ENCODE results near the gene EVI5. TPM values are rescaled to one million over a fixed set of nuclear protein-coding genes. Genes with fewer than 3 reads are reported as not detected.

EVI5 gene
- total RNA-seq, 1 donor from 2014 or later: 13.7 TPM

- TF ChIP-seq EZH2phosphoT487 (IDR thresholded peaks at IDR 0.05): no peak
- no peak for TF ChIP-seq CTCF (IDR thresholded peaks at IDR 0.05)
- TF ChIP-seq EZH2 (IDR thresholded peaks at IDR 0.05): no peak
- Histone ChIP-seq H3K4me2 (no peak overlapping the region), H3K79me2 (ENCODE audit: low read depth) (peaks cover 43% of the 10 kb centered on the region), H3K4me3 (no peak overlapping the region), H3K9ac (no peak overlapping the region), H3F3A (ENCODE audit: low read depth) (no peaks in the 10 kb centered on the region), H3K4me1 (no peaks in the 10 kb centered on the region), H3K27ac (no peak overlapping the region), H3K27me3 (no peaks in the 10 kb centered on the region), H3K36me3 (no peaks in the 10 kb centered on the region), H4K20me1 (ENCODE audit: low read depth) (peaks cover 6% of the 10 kb centered on the region), H2AFZ (replicated peaks) (no peak overlapping the region), H3K9me3 (ENCODE audit: low read depth) (no peaks in the 10 kb centered on the region)
- Mint-ChIP-seq H3K36me3 (peaks cover 12% of the 10 kb centered on the region), H3K27ac (no peak overlapping the region), H3K9me3 (peaks cover 14% of the 10 kb centered on the region), H3K4me3 (no peak overlapping the region), H3K27me3 (ENCODE audit: insufficient read depth, low read depth) (no peaks in the 10 kb centered on the region), H3K4me1 (no peaks in the 10 kb centered on the region)
- no peak for DNase-seq (ENCODE audit: low spot score)
These were observed 16.6 kb downstream of the EVI5 start for GRCh38 chr1:92768296-92768695.

- peaks cover 6% of the 10 kb centered on the region for H3K9me3 Mint-ChIP-seq
- peaks cover 31% of the 10 kb centered on the region for H3K79me2 ChIP-seq (ENCODE audit: low read depth)
- H3K4me2 ChIP-seq: no peak overlapping the region
- H3K36me3 ChIP-seq: no peaks in the 10 kb centered on the region
- no peak overlapping the region for H3K27ac Mint-ChIP-seq
- H3K9me3 ChIP-seq (ENCODE audit: low read depth): no peaks in the 10 kb centered on the region
- no peaks in the 10 kb centered on the region for H3F3A ChIP-seq (ENCODE audit: low read depth)
- H3K4me3 ChIP-seq: no peak overlapping the region
- no peak overlapping the region for H3K27ac ChIP-seq
- no peaks in the 10 kb centered on the region for H3K27me3 ChIP-seq
- no peaks in the 10 kb centered on the region for H3K4me1 ChIP-seq
- H3K27me3 Mint-ChIP-seq (ENCODE audit: insufficient read depth, low read depth): no peaks in the 10 kb centered on the region
- H2AFZ ChIP-seq (replicated peaks): no peak overlapping the region
- no peak for TF ChIP-seq EZH2phosphoT487 (IDR thresholded peaks at IDR 0.05)
- H3K36me3 Mint-ChIP-seq: peaks cover 4% of the 10 kb centered on the region
- no peak overlapping the region for H3K4me3 Mint-ChIP-seq
- H4K20me1 ChIP-seq (ENCODE audit: low read depth): peaks cover 6% of the 10 kb centered on the region
- DNase-seq (ENCODE audit: low spot score): no peak
- H3K9ac ChIP-seq: no peak overlapping the region
- H3K4me1 Mint-ChIP-seq: no peaks in the 10 kb centered on the region
These were observed 20.8 kb downstream of the EVI5 start for GRCh38 chr1:92764116-92764515.

GRCh38 chr1:92762355-92762754 lies 22.6 kb downstream of the EVI5 start:
- H4K20me1 ChIP-seq (ENCODE audit: low read depth): peaks cover 6% of the 10 kb centered on the region
- no peak overlapping the region for H3K4me3 ChIP-seq
- H3K36me3 ChIP-seq: no peaks in the 10 kb centered on the region
- H2AFZ ChIP-seq (replicated peaks): no peak overlapping the region
- no peaks in the 10 kb centered on the region for H3K9me3 ChIP-seq (ENCODE audit: low read depth)
- no peak overlapping the region for H3K9ac ChIP-seq
- no peak overlapping the region for H3K4me3 Mint-ChIP-seq
- H3K27ac ChIP-seq: no peak overlapping the region
- no peaks in the 10 kb centered on the region for H3K27me3 ChIP-seq
- H3K27ac Mint-ChIP-seq: no peak overlapping the region
- DNase-seq (ENCODE audit: low spot score): no peak
- H3K4me1 Mint-ChIP-seq: no peaks in the 10 kb centered on the region
- H3K4me2 ChIP-seq: no peak overlapping the region
- no peaks in the 10 kb centered on the region for H3F3A ChIP-seq (ENCODE audit: low read depth)
- peaks cover 17% of the 10 kb centered on the region for H3K79me2 ChIP-seq (ENCODE audit: low read depth)
- no peaks in the 10 kb centered on the region for H3K9me3 Mint-ChIP-seq
- no peaks in the 10 kb centered on the region for H3K36me3 Mint-ChIP-seq
- H3K4me1 ChIP-seq: no peaks in the 10 kb centered on the region
- no peaks in the 10 kb centered on the region for H3K27me3 Mint-ChIP-seq (ENCODE audit: insufficient read depth, low read depth)
- no peak for TF ChIP-seq EZH2phosphoT487 (IDR thresholded peaks at IDR 0.05)
- no peak for TF ChIP-seq EZH2 (IDR thresholded peaks at IDR 0.05)
- no peak for TF ChIP-seq CTCF (IDR thresholded peaks at IDR 0.05)

GRCh38 chr1:92759361-92759760 lies 25.5 kb downstream of the EVI5 start:
- DNase-seq (ENCODE audit: low spot score): no peak
- Histone ChIP-seq H4K20me1 (ENCODE audit: low read depth) (no peaks in the 10 kb centered on the region), H3F3A (ENCODE audit: low read depth) (no peaks in the 10 kb centered on the region), H3K27me3 (no peaks in the 10 kb centered on the region), H3K27ac (no peak overlapping the region), H3K36me3 (no peaks in the 10 kb centered on the region), H3K9ac (no peak overlapping the region), H3K9me3 (ENCODE audit: low read depth) (no peaks in the 10 kb centered on the region), H3K79me2 (ENCODE audit: low read depth) (peaks cover 7% of the 10 kb centered on the region), H3K4me2 (no peak overlapping the region), H3K4me1 (no peaks in the 10 kb centered on the region), H3K4me3 (no peak overlapping the region), H2AFZ (replicated peaks) (no peak overlapping the region)
- no peaks in the 10 kb centered on the region for H3K27me3 Mint-ChIP-seq (ENCODE audit: insufficient read depth, low read depth)
- H3K27ac Mint-ChIP-seq: no peak overlapping the region
- H3K4me3 Mint-ChIP-seq: no peak overlapping the region
- peaks cover 3% of the 10 kb centered on the region for H3K9me3 Mint-ChIP-seq
- no peaks in the 10 kb centered on the region for H3K4me1 Mint-ChIP-seq
- no peaks in the 10 kb centered on the region for H3K36me3 Mint-ChIP-seq
- no peak for TF ChIP-seq EZH2 (IDR thresholded peaks at IDR 0.05)
- no peak for TF ChIP-seq CTCF (IDR thresholded peaks at IDR 0.05)
- TF ChIP-seq EZH2phosphoT487 (IDR thresholded peaks at IDR 0.05): no peak

All from neural progenitor cell (in vitro differentiated cells).